ENCODE data around the gene PTP4A2. TPM values are rescaled to one million over a fixed set of nuclear protein-coding genes. Genes with fewer than 3 reads are reported as not detected.

The PTP4A2 gene
- polyA plus RNA-seq, 1 of the 3 experiments (the other 2 are of a cell fraction): 41.7 TPM

- no peak overlapping the region for H3K9ac ChIP-seq
- no peak overlapping the region for H2AFZ ChIP-seq (ENCODE audit: low read depth)
- no peaks in the 10 kb centered on the region for H3K9me3 ChIP-seq
- H3K9me2 ChIP-seq: no peaks in the 10 kb centered on the region
- no peaks in the 10 kb centered on the region for H3K36me3 ChIP-seq (replicated peaks in 1 of 2; ENCODE audit: control insufficient read depth in 1 of 2, insufficient read depth in 2 of 2, low read length in 1 of 2)
- ChIA-PET POLR2A (no interaction called here), CTCF (no interaction called here)
- H3F3A ChIP-seq (replicated peaks; ENCODE audit: insufficient read depth): no peaks in the 10 kb centered on the region
- H3K27ac ChIP-seq (ENCODE audit: low read depth in 2 of 2, low read length in 1 of 2): no peak overlapping the region
- no peak overlapping the region for H3K4me3 ChIP-seq (ENCODE audit: low read depth in 2 of 2, low read length in 1 of 2)
- DNase-seq: no peak
- WGBS (ENCODE audit: low lambda C conversion rate): 73% methylated on average over 7 of the region's 7 CpGs
- H3K27me3 ChIP-seq (ENCODE audit: insufficient read depth): no peaks in the 10 kb centered on the region
- TF ChIP-seq FOXM1 (IDR thresholded peaks at IDR 0.05; ENCODE audit: low read depth) (no peak), MXI1 (IDR thresholded peaks at IDR 0.05; ENCODE audit: low read depth, low read length) (no peak), RFX5 (IDR thresholded peaks at IDR 0.05; ENCODE audit: low read length) (no peak), ELF1 (IDR thresholded peaks at IDR 0.05) (no peak), USF2 (IDR thresholded peaks at IDR 0.05; ENCODE audit: borderline replicate concordance, low read depth, low read length) (no peak), POLR2AphosphoS5 (IDR thresholded peaks at IDR 0.05; ENCODE audit: low read depth, low read length) (no peak), MAX (IDR thresholded peaks at IDR 0.05; ENCODE audit: low read depth) (no peak), YY1 (IDR thresholded peaks at IDR 0.05; ENCODE audit: low read depth) (no peak)
- H3K4me2 ChIP-seq: no peak overlapping the region
- H3K4me1 ChIP-seq (ENCODE audit: control insufficient read depth in 1 of 2, insufficient read depth in 2 of 2, low read depth in 1 of 2, low read length in 1 of 2): no peaks in the 10 kb centered on the region
- H3K79me2 ChIP-seq (ENCODE audit: insufficient read depth): no peaks in the 10 kb centered on the region
- H4K20me1 ChIP-seq (ENCODE audit: insufficient read depth): no peaks in the 10 kb centered on the region
These were observed 65.2 kb downstream of the PTP4A2 start for GRCh38 chr1:31872658-31873636.

DNA sequence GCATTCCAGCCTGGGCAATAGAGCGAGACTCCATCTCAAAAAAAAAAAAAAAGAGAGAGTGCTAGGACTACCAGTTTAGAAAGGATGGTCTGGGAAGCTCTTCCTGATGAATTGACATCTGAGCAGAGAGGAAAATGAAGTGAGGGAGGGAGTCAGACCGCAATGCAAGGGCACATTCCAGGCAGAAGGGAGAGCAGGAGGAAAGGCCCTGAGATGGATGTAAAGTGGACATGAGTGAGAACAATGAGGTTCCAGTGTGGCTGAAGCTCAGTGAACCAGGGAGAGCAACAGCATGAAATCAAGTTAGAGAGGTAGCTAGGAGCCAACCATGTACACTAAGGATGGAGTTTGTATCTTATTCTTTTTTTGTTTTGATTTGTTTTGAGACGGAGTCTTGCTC lies 66.5 kb downstream of the PTP4A2 start:
- H3K4me2 ChIP-seq: no peak overlapping the region
- DNase-seq: no peak
- H3K4me3 ChIP-seq (ENCODE audit: low read depth in 2 of 2, low read length in 1 of 2): no peak overlapping the region
- H3K9ac ChIP-seq: no peak overlapping the region
- no peaks in the 10 kb centered on the region for H3K9me2 ChIP-seq
- no peaks in the 10 kb centered on the region for H3K9me3 ChIP-seq
- no peak overlapping the region for H2AFZ ChIP-seq (ENCODE audit: low read depth)
- no peaks in the 10 kb centered on the region for H3F3A ChIP-seq (replicated peaks; ENCODE audit: insufficient read depth)
- ChIA-PET POLR2A (no interaction called here), CTCF (interaction anchor here (1.2 to 1.3 kb wide), 2 partner anchors 13 to 34 kb away, joined by 3 to 4 read pairs; no protein-coding TSS in a partner anchor)
- no peaks in the 10 kb centered on the region for H3K36me3 ChIP-seq (replicated peaks in 1 of 2; ENCODE audit: control insufficient read depth in 1 of 2, insufficient read depth in 2 of 2, low read length in 1 of 2)
- no peak overlapping the region for H3K27ac ChIP-seq (ENCODE audit: low read depth in 2 of 2, low read length in 1 of 2)
- no peaks in the 10 kb centered on the region for H3K4me1 ChIP-seq (ENCODE audit: control insufficient read depth in 1 of 2, insufficient read depth in 2 of 2, low read depth in 1 of 2, low read length in 1 of 2)
- WGBS (ENCODE audit: low lambda C conversion rate): 88% methylated on average over 3 of the region's 3 CpGs
- no peaks in the 10 kb centered on the region for H3K79me2 ChIP-seq (ENCODE audit: insufficient read depth)
- no peaks in the 10 kb centered on the region for H4K20me1 ChIP-seq (ENCODE audit: insufficient read depth)
- no peak for TF ChIP-seq TAF1 (IDR thresholded peaks at IDR 0.05; ENCODE audit: borderline replicate concordance, low read depth, low read length)
- no peak for TF ChIP-seq GATA2 (CRISPR knock-in tag; IDR thresholded peaks at IDR 0.05)
- no peak for TF ChIP-seq MEF2A (IDR thresholded peaks at IDR 0.05; ENCODE audit: borderline replicate concordance, low read depth)
- no peaks in the 10 kb centered on the region for H3K27me3 ChIP-seq (ENCODE audit: insufficient read depth)

Data from SK-N-SH (cell line).